NOMO-1 (cell line): ENCODE data around the gene ISL1.
A peak's percentile ranks its signal among the peaks of the same experiment; 100 is the strongest.

Source experiments
- DNase-seq, 2 experiments: peaks; one replicate each; lab custom pipeline; 2025; ENCODE audit not compliant: unreplicated experiment in 2 of 2; lab: John Stamatoyannopoulos, UW

Gene ISL1

GRCh38 chr5:51386916-51387883, 4.0 kb downstream of the ISL1 start:
- peak; percentile 5 to 28 for DNase-seq

GRCh38 chr5:51387884-51388275, 4.6 kb downstream of the ISL1 start:
- DNase-seq: no peak

- no peak for DNase-seq
Observed at GRCh38 chr5:51388488-51389287, 5.4 kb downstream of the ISL1 start.

DNA sequence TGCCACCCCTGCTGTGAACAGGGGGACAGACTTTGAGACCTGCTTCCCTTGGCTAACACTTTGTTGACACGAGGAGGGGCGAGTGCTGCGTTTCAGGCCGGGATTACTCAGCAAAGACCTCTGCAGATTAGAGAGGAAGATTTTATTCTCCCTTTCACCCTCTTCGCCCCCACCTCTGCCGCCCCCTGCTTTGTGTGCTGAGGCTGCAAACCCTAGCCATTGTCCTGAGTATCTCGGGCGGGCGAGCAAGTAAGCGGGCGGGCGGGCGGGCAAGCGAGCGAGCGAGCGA, 6.0 kb downstream of the ISL1 start:
- no peak for DNase-seq

DNA sequence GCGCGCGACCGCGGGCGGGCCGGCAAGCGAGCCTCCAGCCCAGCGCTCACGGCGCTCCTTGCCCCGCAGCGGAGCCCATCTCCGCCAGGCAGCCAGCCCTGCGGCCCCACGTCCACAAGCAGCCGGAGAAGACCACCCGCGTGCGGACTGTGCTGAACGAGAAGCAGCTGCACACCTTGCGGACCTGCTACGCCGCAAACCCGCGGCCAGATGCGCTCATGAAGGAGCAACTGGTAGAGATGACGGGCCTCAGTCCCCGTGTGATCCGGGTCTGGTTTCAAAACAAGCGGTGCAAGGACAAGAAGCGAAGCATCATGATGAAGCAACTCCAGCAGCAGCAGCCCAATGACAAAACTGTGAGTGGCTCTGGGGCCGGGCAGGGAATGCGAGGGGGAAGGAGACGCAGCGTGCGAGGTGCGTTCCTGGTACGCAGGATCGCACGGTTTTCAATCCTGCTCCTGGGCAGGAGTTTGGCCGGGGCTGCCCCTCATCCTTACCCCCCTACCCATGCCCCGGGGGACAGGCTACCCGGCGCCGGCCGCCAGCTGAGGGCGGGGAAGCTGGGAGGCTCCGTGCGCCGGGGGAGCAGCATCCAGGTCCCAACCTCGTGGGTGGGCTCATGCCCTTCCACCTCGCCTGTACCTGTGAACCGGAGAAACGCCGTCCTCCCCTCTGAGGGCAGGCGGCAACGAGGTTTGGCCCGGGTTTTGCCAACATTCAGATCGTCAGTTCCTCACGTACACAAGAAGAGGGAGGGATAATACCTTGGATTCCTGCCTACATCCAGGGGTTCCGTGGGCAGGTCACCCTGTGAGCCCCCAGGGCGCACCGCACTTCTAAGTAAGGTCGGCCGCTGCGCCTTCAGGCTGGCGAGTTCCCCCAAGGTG, 6.6 kb downstream of the ISL1 start:
- DNase-seq: no peak

- DNase-seq: no peak
Observed at GRCh38 chr5:51391175-51391574, 7.9 kb downstream of the ISL1 start.

GRCh38 chr5:51392689-51393199, 9.5 kb downstream of the ISL1 start:
- DNase-seq: no peak

GRCh38 chr5:51394609-51395008, 11.4 kb downstream of the ISL1 start:
- no peak for DNase-seq

DNA sequence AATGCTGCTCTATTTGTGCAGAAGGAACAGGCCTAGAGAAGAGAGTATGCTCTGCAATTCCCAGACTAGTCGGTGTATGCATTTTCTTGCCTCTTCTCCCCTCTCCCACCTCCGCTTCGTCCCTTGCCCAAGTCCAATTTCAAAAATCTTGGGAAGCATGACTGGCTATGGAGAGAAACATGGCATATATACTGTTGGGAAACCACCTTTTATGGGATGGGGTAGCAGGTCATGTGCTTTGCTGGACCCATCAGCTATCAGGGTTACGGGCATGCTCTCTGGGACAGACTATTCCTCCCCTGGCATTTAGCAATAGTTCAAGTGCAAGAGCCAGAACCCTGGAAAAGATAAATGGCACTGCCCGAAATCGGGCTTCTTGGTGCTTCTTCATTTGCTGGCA, 12.0 kb downstream of the ISL1 start:
- DNase-seq: no peak

DNA sequence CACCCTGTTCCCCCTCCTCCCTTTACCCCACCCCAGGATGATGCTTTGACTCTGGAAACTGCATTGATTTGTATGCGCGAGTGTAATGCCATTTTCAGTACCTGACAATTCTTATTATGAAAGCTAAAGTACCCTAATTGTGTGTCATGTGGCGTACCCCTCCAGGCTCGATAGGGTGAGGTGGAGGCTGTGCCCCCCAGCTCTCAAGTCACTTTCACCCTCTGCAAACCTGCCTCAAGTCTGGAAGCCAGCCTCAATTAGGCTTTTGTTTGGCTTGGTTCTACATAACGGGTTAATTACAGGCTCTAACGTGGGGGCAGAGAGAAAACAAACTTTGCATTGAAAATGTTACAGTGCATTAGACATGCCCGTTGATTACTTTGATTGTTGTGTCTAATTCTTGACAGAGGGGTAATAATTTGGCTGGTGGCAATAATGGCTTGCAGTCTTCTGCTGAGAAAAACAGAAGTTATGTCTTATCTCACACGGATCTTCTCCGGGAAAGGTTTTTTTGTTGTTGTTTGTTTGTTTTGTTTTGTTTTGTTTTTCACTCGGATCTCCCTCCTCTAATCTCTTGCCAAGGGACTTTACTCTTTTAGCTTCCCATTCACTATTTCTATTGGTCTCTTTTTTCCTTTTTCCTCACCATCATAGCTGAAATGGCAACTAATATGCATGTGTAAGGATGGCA, 12.6 kb downstream of the ISL1 start:
- DNase-seq: no peak

DNA sequence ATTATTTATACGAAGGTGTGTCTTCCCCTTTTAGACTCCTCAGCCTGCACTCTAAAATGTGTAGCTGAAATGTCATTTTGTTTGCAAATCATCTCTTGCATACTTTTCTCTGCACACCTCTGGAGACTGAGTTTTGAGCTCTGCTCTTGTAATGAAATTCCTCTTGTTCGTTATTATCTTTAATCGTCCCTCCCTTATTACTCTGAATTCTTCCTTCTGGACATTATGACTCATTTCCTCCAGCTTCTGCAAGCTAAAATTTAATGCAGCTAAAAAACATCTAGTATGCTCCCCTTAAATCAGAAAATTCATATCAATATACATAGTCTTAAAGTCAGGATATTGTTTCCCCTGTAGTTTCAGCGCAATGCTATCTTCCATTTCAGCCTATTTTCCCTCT, 13.5 kb downstream of the ISL1 start:
- no peak for DNase-seq

DNA sequence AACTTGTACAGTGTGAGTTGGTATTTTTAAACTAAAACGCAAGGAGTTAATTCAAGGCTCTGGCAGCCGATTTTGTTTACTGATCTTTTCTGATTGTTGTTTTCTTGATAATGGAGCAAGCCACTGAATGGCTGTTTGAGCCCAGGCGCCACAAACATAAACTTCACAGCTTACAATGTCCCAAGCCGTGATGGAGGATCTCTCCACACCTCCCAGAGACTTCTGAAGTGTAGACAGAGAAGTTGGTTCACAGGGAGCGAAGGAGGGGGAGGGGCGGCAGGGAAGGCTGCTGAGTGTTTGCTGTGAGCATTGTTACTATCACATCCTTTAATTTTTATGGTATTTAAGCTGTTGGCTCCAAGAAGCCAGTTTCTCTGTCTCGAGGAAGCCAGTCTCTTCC, 14.7 kb downstream of the ISL1 start:
- DNase-seq: no peak

DNA sequence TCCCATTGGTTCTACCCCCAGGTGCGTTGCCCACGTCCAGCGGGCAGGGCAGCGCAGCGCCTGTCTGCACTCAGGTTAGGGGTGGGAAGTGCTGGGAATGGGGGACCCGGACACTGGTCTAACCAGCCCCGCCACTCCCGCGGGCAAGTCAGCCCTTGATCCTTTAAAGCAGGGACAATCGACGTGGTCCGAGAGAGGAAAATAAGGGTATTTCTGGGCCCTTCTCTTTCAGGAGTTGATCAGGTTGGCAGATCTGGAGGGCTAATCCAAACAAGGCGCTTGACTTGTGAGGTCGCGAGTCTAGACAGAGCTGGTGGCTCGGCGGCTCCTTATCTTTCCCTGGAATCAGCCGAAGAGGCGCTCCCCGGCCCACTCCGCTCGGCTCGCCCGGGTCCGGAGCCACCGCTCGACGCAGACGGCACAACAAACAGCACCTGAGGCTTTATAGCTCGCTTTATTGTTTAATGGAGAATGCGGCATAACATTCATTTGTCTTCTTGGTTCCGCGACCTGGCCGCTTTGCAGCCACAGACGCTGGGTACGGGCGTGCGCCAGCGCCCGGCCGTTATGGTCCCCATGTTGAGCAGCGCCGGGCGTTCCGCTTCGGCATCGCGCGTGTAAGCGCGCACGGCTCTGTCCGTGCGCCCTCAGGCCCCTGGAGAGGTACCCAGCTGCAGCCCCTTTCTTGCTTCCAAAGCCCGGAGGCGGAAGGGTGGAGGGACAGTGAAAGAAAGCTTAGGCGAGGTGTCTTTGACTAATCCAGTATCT, 15.8 kb downstream of the ISL1 start:
- DNase-seq: no peak

DNA sequence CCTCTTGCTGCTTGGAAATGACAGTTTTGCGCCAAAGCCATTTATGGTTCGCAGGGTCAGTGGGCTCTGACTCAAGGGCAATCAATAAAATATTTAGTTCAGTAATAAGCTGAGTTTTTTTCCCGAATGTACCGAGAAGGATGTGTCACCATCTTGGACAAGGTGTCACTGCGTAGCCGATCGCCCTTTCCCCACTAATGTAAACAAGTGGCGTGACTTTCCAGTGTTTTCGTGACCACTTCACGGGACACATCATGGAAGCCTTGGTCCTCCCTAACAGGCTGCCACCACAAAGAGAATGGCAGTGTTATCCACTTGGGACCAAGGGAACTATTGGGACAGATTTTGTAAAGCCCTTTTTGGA, 16.4 kb downstream of the ISL1 start:
- no peak for DNase-seq

GRCh38 chr5:51404255-51404654, 21.0 kb downstream of the ISL1 start:
- DNase-seq: no peak

DNA sequence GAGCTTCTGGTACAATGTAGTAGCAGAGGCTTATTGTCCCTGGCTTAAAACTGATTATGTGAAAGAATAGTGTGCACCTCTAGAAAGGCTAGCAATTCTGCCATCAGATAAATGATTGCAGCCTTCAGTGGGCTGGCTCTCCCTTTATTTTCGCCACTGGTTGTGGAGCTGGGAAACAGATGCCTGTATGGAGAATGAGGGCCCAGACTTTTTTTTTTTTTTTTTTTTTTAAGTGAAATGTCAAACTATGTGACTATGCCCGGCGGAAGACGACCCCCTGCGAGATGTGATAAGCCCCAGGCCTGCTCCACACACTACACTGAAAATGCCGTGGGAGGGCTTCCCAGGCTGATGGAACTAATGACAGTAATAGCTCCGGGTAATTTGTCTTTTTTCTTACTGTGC, 28.7 kb downstream of the ISL1 start:
- DNase-seq: no peak

GRCh38 chr5:51414516-51414915, 31.3 kb downstream of the ISL1 start:
- DNase-seq: no peak

DNA sequence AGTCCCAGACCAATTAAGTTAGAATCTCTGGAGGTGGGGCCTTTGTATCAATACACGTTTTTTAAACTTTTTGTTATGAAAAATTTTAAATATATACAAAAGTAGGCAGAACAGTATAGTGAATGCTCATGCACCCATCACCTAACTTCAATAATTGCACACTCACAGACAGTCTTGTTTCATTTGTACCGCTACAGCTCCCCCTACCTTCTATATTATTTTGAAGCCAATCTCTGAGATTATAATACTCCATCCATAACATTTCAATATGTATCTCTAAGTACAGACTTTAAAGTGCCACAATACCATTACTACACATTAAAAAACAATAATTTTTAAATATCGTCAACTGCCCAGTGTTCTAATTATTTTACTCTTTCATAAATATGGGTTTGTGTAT, 32.9 kb downstream of the ISL1 start:
- no peak for DNase-seq

DNA sequence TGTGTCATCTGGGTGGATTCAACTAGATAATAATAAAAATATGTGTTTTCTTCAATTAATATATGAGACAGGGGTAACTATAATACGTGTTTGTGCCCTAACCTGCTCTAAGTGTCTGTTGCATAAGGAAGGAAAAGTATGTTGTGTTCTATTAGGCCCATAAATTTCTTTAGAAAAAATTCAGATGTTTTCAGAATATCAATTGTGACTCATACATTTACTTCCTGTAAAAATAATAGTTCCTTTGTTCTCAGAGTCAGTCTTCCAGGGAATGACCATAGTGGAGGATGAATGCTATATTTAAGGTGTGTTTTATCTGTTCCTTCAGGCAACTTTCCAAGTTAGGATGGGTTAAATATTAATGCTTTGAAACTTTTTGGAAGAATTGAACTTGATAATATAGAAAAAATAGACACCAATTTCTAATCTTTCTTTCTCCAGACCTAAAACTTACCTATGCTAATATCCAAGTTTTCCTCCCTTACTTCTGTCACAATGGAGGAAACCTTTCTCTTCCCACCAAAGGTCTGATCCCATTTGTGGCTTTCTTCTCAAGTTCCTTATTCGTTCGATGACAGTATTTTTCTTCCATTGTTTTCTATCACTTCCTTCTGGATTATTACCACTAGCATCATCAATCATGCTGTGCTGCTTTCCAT, 49.9 kb downstream of the ISL1 start:
- no peak for DNase-seq
